Chondrocyte (in vitro differentiated cells): ENCODE measurements around the gene CACNA1C. TPM values are rescaled to one million over a fixed set of nuclear protein-coding genes. Genes with fewer than 3 reads are reported as not detected.

Experiments
- DNase-seq: peaks from one replicate; pipeline ENCODE4 v3.0.0; 2021; ENCODE audit warnings: mixed read lengths, low spot score
- H3K27ac Mint-ChIP-seq: one replicate; pipeline ENCODE4 v1.8.0; 2021; ENCODE audit warnings: mild to moderate bottlenecking, moderate library complexity, mixed read lengths; ENCODE audit not compliant: unreplicated experiment
- H3K27me3 Mint-ChIP-seq: 2 replicates; pipeline ENCODE4 v1.8.0; 2021; ENCODE audit warnings: low read depth, mixed read lengths
- H3K36me3 Mint-ChIP-seq: 2 replicates; pipeline ENCODE4 v1.8.0; 2021; ENCODE audit warnings: low read depth, mixed read lengths
- H3K4me1 Mint-ChIP-seq: 2 replicates; pipeline ENCODE4 v1.8.0; 2021; ENCODE audit warnings: low read depth, mild to moderate bottlenecking, mixed read lengths
- H3K4me3 Mint-ChIP-seq: one replicate; pipeline ENCODE4 v1.8.0; 2021; ENCODE audit warnings: mild to moderate bottlenecking, moderate library complexity, mixed read lengths; ENCODE audit not compliant: unreplicated experiment
- H3K9me3 Mint-ChIP-seq: 2 replicates; pipeline ENCODE4 v1.8.0; 2021; ENCODE audit warnings: low read depth, mixed read lengths
- CTCF ChIP-seq: fragments of 200-600 bp; sonication (generic); IDR thresholded peaks from 2 replicates; pipeline ENCODE4 v1.5.0; 2021; ENCODE audit warnings: antibody characterized with exemption, mild to moderate bottlenecking, moderate library complexity
- total RNA-seq: library from RNA; stranded (reverse); gene quantifications from 3 replicates; pipeline ENCODE4 v1.2.1, GENCODE V29; 2021

Gene CACNA1C
- total RNA-seq, 1 donor from 2014 or later = 27.0 TPM

GRCh38 chr12:2137711-2138110 is 84.9 kb downstream of the CACNA1C start:
- H3K9me3 Mint-ChIP-seq = no peaks in the 10 kb centered on the region
- no peaks in the 10 kb centered on the region for H3K27me3 Mint-ChIP-seq
- peaks cover 9% of the 10 kb centered on the region for H3K4me1 Mint-ChIP-seq
- TF ChIP-seq CTCF = no peak
- no peak for DNase-seq
- no peak overlapping the region for H3K27ac Mint-ChIP-seq
- no peaks in the 10 kb centered on the region for H3K36me3 Mint-ChIP-seq
- H3K4me3 Mint-ChIP-seq = no peak overlapping the region

GRCh38 chr12:2138294-2138693 is 85.5 kb downstream of the CACNA1C start:
- H3K27me3 Mint-ChIP-seq = no peaks in the 10 kb centered on the region
- TF ChIP-seq CTCF = no peak
- no peak overlapping the region for H3K27ac Mint-ChIP-seq

GRCh38 chr12:2138871-2139308 is 86.1 kb downstream of the CACNA1C start:
- TF ChIP-seq CTCF = no peak
- Mint-ChIP-seq H3K4me1 (peaks cover 10% of the 10 kb centered on the region), H3K9me3 (no peaks in the 10 kb centered on the region), H3K4me3 (no peak overlapping the region), H3K36me3 (no peaks in the 10 kb centered on the region), H3K27ac (no peak overlapping the region), H3K27me3 (no peaks in the 10 kb centered on the region)
- no peak for DNase-seq

More at GRCh38 chr12:2138294-2138693, 85.5 kb downstream of the CACNA1C start:
- Mint-ChIP-seq H3K36me3 (no peaks in the 10 kb centered on the region), H3K4me1 (peaks cover 9% of the 10 kb centered on the region), H3K9me3 (no peaks in the 10 kb centered on the region), H3K4me3 (no peak overlapping the region)
- DNase-seq = no peak

- H3K27me3 Mint-ChIP-seq = no peaks in the 10 kb centered on the region
- H3K4me3 Mint-ChIP-seq = no peak overlapping the region
- no peak for TF ChIP-seq CTCF
- no peak overlapping the region for H3K27ac Mint-ChIP-seq
- H3K36me3 Mint-ChIP-seq = no peaks in the 10 kb centered on the region
- no peaks in the 10 kb centered on the region for H3K9me3 Mint-ChIP-seq
- no peak for DNase-seq
- peaks cover 15% of the 10 kb centered on the region for H3K4me1 Mint-ChIP-seq
Observed at GRCh38 chr12:2139651-2140050, 86.9 kb downstream of the CACNA1C start.

GRCh38 chr12:2140858-2141519 is 88.2 kb downstream of the CACNA1C start:
- peaks cover 28% of the 10 kb centered on the region for H3K4me1 Mint-ChIP-seq
- no peak for DNase-seq
- no peaks in the 10 kb centered on the region for H3K9me3 Mint-ChIP-seq
- H3K27ac Mint-ChIP-seq = no peak overlapping the region
- H3K27me3 Mint-ChIP-seq = no peaks in the 10 kb centered on the region
- no peak for TF ChIP-seq CTCF
- no peaks in the 10 kb centered on the region for H3K36me3 Mint-ChIP-seq
- no peak overlapping the region for H3K4me3 Mint-ChIP-seq
